ENCODE measurements around the gene COL5A1.

The COL5A1 gene

GRCh38 chr9:134828892-134829291 lies 187.3 kb downstream of the COL5A1 start:
- Histone ChIP-seq H3K4me1 (no peaks in the 10 kb centered on the region), H3K9me3 (no peaks in the 10 kb centered on the region), H3K27me3 (ENCODE audit: low read depth) (no peaks in the 10 kb centered on the region), H3K4me3 (no peak overlapping the region), H3K36me3 (replicated peaks) (no peaks in the 10 kb centered on the region)
- in situ Hi-C loops (cut with MboI; ENCODE audit: low sequenced_read_pairs): no loop called here
- DNase-seq (ENCODE audit: low spot score in 2 of 2): no peak

GRCh38 chr9:134829356-134829937 lies 187.8 kb downstream of the COL5A1 start:
- H3K27me3 ChIP-seq (ENCODE audit: low read depth): no peaks in the 10 kb centered on the region
- DNase-seq (ENCODE audit: low spot score in 2 of 2): no peak
- no peaks in the 10 kb centered on the region for H3K9me3 ChIP-seq
- in situ Hi-C loops (cut with MboI; ENCODE audit: low sequenced_read_pairs): no loop called here
- H3K4me3 ChIP-seq: no peak overlapping the region
- H3K4me1 ChIP-seq: no peaks in the 10 kb centered on the region
- no peaks in the 10 kb centered on the region for H3K36me3 ChIP-seq (replicated peaks)

DNA sequence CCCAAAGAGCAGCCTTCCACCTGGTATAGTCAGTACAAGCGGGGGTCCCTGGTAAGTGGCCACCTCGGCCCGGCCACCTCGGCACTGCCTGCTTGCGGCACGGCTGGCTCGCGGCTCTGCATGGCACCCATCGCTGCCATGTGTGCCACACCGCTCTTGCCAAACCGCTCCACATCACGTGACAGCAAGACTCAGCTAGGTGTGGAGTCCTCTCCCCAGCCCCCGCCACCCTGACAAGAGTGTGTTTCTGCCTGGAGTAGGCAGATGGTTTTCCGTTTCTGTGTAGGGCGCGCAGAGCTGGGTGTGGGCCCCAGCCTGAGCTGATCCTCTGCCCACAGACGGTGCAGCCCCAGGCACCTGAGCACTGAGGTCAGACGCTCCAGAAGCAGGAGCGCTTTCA lies 188.5 kb downstream of the COL5A1 start:
- H3K27me3 ChIP-seq (ENCODE audit: low read depth): no peaks in the 10 kb centered on the region
- no peaks in the 10 kb centered on the region for H3K9me3 ChIP-seq
- in situ Hi-C loops (cut with MboI; ENCODE audit: low sequenced_read_pairs): no loop called here
- no peak overlapping the region for H3K4me3 ChIP-seq
- H3K36me3 ChIP-seq (replicated peaks): no peaks in the 10 kb centered on the region
- no peaks in the 10 kb centered on the region for H3K4me1 ChIP-seq
- DNase-seq (ENCODE audit: low spot score in 2 of 2): no peak

DNA sequence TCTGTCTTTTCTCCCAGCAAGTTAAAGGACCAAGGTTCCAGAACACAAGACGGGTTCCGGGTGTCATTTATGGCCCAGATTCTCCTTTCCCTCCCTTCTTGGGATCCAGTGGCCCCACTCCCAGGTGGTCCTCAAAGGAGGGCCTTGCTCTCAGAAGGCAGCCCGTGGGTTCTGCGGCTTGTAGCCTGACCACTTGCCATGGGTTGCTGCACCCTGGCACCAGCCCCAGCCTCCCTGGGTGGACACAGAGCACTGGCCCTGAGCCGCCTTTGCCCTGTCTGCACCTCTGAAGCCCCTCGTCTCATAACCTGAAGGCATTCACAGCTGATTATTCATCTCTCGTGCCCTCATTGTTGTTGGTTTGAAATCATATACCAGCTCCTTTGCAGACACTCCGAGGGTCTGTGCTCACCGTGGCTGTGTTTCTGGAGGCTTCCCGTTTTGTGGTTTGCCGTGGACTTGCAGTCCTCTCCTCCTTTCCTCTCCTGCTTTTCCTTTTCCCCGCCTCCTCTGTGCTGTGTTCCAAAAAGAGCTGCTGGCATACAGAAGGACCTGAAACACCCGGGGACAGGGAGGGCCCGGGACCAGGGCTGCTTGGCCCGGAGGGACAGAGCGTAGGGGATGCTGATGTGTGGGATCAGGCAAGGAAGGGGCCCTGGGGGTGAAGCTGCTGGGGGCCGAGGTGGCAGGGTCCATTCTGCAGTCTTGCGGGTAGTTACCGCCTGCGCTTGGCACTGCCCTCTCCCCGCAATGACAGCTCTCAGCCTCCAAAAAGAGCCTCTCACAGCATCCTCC lies 189.5 kb downstream of the COL5A1 start:
- Histone ChIP-seq H3K4me1 (no peaks in the 10 kb centered on the region), H3K27me3 (ENCODE audit: low read depth) (no peaks in the 10 kb centered on the region), H3K9me3 (no peaks in the 10 kb centered on the region), H3K4me3 (no peak overlapping the region), H3K36me3 (replicated peaks) (no peaks in the 10 kb centered on the region)
- no peak for DNase-seq (ENCODE audit: low spot score in 2 of 2)
- in situ Hi-C loops (cut with MboI; ENCODE audit: low sequenced_read_pairs): no loop called here

GRCh38 chr9:134832471-134832870 lies 190.9 kb downstream of the COL5A1 start:
- in situ Hi-C loops (cut with MboI; ENCODE audit: low sequenced_read_pairs): no loop called here
- no peaks in the 10 kb centered on the region for H3K36me3 ChIP-seq (replicated peaks)
- H3K9me3 ChIP-seq: no peaks in the 10 kb centered on the region
- no peak overlapping the region for H3K4me3 ChIP-seq
- H3K27me3 ChIP-seq (ENCODE audit: low read depth): no peaks in the 10 kb centered on the region
- DNase-seq (ENCODE audit: low spot score in 2 of 2): no peak
- no peaks in the 10 kb centered on the region for H3K4me1 ChIP-seq

GRCh38 chr9:134833294-134833880 lies 191.8 kb downstream of the COL5A1 start:
- DNase-seq (ENCODE audit: low spot score in 2 of 2): no peak
- in situ Hi-C loops (cut with MboI; ENCODE audit: low sequenced_read_pairs): no loop called here
- no peaks in the 10 kb centered on the region; the same call in 1 of the 2 replicates for H3K9me3 ChIP-seq
- no peaks in the 10 kb centered on the region for H3K4me1 ChIP-seq
- no peak overlapping the region for H3K4me3 ChIP-seq
- no peaks in the 10 kb centered on the region for H3K36me3 ChIP-seq (replicated peaks)
- H3K27me3 ChIP-seq (ENCODE audit: low read depth): no peaks in the 10 kb centered on the region

DNA sequence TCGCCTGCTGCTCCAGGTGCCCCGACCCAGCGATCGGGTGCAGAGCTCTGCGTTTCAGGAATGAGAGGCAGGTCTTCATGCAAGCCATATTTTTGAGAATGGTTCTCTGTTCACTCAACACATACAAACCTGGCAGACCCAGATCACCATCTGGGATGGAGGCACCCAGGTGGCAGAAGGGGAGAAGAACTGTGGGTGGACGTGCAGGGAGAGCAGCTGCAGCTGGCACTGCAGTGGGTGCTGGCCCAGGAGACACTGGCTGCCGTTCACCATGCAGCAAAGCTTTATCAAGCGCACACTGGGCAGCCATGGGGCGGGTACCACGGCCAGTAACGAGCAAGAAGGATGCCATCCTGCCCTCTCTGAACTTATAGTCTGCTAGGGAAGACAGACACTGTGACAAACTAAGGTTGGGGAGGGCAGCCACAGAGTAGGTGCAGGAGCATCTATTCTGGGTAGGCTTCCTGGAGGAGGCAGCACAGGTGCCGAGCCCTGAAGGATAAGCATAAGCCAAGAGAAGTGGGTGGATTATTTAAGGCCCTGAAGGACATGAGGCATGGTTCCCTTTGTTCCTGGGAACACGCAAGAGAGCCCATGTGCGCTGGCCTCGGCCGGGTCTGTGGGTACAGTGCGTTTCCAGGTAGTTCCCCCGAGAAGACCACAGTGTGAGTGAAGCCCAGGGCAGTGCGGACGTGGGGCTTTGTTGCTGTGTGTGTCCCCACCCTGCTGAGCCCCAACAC lies 192.8 kb downstream of the COL5A1 start:
- in situ Hi-C loops (cut with MboI; ENCODE audit: low sequenced_read_pairs): no loop called here
- H3K36me3 ChIP-seq (replicated peaks): no peaks in the 10 kb centered on the region
- H3K4me1 ChIP-seq: no peaks in the 10 kb centered on the region
- no peak overlapping the region for H3K4me3 ChIP-seq
- DNase-seq (ENCODE audit: low spot score in 2 of 2): no peak
- no peaks in the 10 kb centered on the region; the same call in 1 of the 2 replicates for H3K9me3 ChIP-seq
- no peaks in the 10 kb centered on the region for H3K27me3 ChIP-seq (ENCODE audit: low read depth)

GRCh38 chr9:134834957-134835419 lies 193.4 kb downstream of the COL5A1 start:
- Histone ChIP-seq H3K27me3 (ENCODE audit: low read depth) (no peaks in the 10 kb centered on the region), H3K4me3 (no peak overlapping the region), H3K36me3 (replicated peaks) (no peaks in the 10 kb centered on the region), H3K9me3 (no peaks in the 10 kb centered on the region; the same call in 1 of the 2 replicates), H3K4me1 (no peaks in the 10 kb centered on the region)
- in situ Hi-C loops (cut with MboI; ENCODE audit: low sequenced_read_pairs): no loop called here
- DNase-seq (ENCODE audit: low spot score in 2 of 2): no peak

- no peaks in the 10 kb centered on the region for H3K27me3 ChIP-seq (ENCODE audit: low read depth)
- no peaks in the 10 kb centered on the region for H3K36me3 ChIP-seq (replicated peaks)
- no peaks in the 10 kb centered on the region for H3K4me1 ChIP-seq
- in situ Hi-C loops (cut with MboI; ENCODE audit: low sequenced_read_pairs): no loop called here
- no peak for DNase-seq (ENCODE audit: low spot score in 2 of 2)
- no peak overlapping the region for H3K4me3 ChIP-seq
- no peaks in the 10 kb centered on the region; the same call in 1 of the 2 replicates for H3K9me3 ChIP-seq
Measured at GRCh38 chr9:134835448-134835847, 193.8 kb downstream of the COL5A1 start.

GRCh38 chr9:134835987-134836386 lies 194.4 kb downstream of the COL5A1 start:
- no peaks in the 10 kb centered on the region for H3K36me3 ChIP-seq (replicated peaks)
- no peaks in the 10 kb centered on the region; the same call in 1 of the 2 replicates for H3K9me3 ChIP-seq
- H3K27me3 ChIP-seq (ENCODE audit: low read depth): no peaks in the 10 kb centered on the region
- no peaks in the 10 kb centered on the region for H3K4me1 ChIP-seq
- no peak overlapping the region for H3K4me3 ChIP-seq
- DNase-seq (ENCODE audit: low spot score in 2 of 2): no peak
- in situ Hi-C loops (cut with MboI; ENCODE audit: low sequenced_read_pairs): no loop called here

GRCh38 chr9:134836406-134836970 lies 194.9 kb downstream of the COL5A1 start:
- H3K27me3 ChIP-seq (ENCODE audit: low read depth): no peaks in the 10 kb centered on the region
- no peak for DNase-seq (ENCODE audit: low spot score in 2 of 2)
- no peaks in the 10 kb centered on the region for H3K36me3 ChIP-seq (replicated peaks)
- no peak overlapping the region for H3K4me3 ChIP-seq
- H3K4me1 ChIP-seq: no peaks in the 10 kb centered on the region
- no peaks in the 10 kb centered on the region; the same call in 1 of the 2 replicates for H3K9me3 ChIP-seq
- in situ Hi-C loops (cut with MboI; ENCODE audit: low sequenced_read_pairs): no loop called here

DNA sequence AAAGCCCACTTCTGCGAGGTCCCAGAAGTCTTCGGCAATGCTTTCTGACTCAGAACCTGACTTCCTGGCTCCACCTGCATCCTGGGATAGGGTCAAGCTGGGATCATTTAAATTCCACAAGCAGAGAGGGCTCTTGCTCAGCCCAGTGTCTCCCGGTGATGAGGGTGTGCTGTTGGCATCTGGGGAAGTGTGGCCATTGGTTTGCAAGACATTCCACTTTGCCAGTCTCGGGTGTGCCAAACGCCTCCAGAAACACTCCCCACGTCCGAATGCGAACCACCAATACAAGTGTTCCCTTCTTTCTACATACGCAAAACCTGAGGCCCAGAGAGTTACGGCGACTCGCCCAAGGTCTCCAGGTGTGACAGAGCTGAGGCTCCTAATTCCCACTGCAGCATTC lies 195.9 kb downstream of the COL5A1 start:
- Histone ChIP-seq H3K27me3 (ENCODE audit: low read depth) (no peaks in the 10 kb centered on the region), H3K36me3 (replicated peaks) (no peaks in the 10 kb centered on the region)
- in situ Hi-C loops (cut with MboI; ENCODE audit: low sequenced_read_pairs): no loop called here

DNA sequence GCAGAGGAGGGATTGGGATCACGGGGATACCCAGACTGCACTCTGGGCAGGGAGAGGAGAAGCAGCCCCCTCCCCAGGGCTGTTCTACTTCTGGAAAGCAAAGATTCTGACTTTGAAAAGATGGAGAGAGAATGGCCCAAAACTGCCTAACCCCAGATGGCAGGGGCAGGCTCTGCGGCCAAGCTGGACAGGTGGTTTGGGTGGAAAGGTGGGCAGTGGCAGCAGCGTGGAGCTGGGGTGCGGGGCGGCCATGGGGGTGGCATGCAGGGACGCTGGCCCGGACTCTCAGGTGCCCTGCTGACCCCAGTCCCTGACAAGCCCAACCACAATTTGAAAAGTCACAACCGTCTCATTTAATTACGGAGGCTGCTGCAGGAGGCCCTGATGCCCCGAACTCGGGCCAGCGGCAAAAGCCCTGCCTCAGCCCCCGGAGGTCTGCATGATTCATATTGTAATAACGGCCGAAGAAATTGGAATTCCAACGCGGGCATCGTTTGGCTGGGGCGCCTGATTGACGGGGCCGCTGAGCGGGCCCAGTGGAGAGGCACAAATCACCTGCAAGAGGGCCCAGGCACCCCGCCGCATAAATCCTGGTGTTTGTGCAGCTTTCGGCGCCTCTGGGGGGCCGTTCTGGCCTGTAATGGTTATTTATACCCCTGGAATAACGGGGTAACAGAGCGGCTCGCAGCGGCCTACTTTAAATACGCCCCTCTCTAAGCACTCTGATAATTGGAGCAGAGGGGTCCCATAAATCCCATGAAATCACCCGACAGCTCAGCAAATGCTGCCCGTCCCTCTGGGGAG lies 197.2 kb downstream of the COL5A1 start:
- DNase-seq (ENCODE audit: low spot score in 2 of 2): no peak
- no peaks in the 10 kb centered on the region; the same call in 1 of the 2 replicates for H3K9me3 ChIP-seq
- H3K27me3 ChIP-seq (ENCODE audit: low read depth): no peaks in the 10 kb centered on the region
- in situ Hi-C loops (cut with MboI; ENCODE audit: low sequenced_read_pairs): no loop called here
- no peak overlapping the region for H3K4me3 ChIP-seq
- H3K4me1 ChIP-seq: no peaks in the 10 kb centered on the region
- no peaks in the 10 kb centered on the region for H3K36me3 ChIP-seq (replicated peaks)

More for the DNA sequence above, 195.9 kb downstream of the COL5A1 start:
- no peak for DNase-seq (ENCODE audit: low spot score in 2 of 2)
- no peak overlapping the region for H3K4me3 ChIP-seq
- H3K9me3 ChIP-seq: no peaks in the 10 kb centered on the region; the same call in 1 of the 2 replicates
- no peaks in the 10 kb centered on the region for H3K4me1 ChIP-seq

Measured in HAP-1 (cell line).